Stomach (tissue), 9 donors: ENCODE results near the gene OR6B1. TPM values are rescaled to one million over a fixed set of nuclear protein-coding genes. Genes with fewer than 3 reads are reported as not detected.

Source experiments
- DNase-seq, 2 donors: peaks; one replicate each; pipeline versions ENCODE4 v3.0.0 to v3.0.0-alpha.2; 2013 to 2019
- H3K27ac ChIP-seq, 5 donors: fragments of 200-600 bp in 4 of 5; sonication (generic) in 4 of 5; one replicate each; pipeline ENCODE4 v1.5.1; 2013 to 2019; ENCODE audit warnings: mild to moderate bottlenecking in 1 of 5, moderate library complexity in 1 of 5
- H3K27me3 ChIP-seq, 3 donors: fragments of 200-600 bp; sonication (generic); one replicate each; pipeline ENCODE4 v1.5.1; 2017 to 2019; ENCODE audit warnings: mixed run types in 1 of 3
- H3K36me3 ChIP-seq, 4 donors: fragments of 200-600 bp; sonication (generic); 1 replicate in 3 of 4; 2 replicates in 1 of 4; pipeline ENCODE4 v1.5.1; 2016 to 2019
- H3K4me1 ChIP-seq, 4 donors: fragments of 200-600 bp; sonication (generic); one replicate each; pipeline ENCODE4 v1.5.1; 2016 to 2019
- H3K4me3 ChIP-seq, 4 donors: fragments of 200-600 bp; sonication (generic) in 3 of 4; one replicate each; pipeline ENCODE4 v1.5.1; 2016 to 2019; ENCODE audit warnings: mild to moderate bottlenecking in 1 of 4
- H3K9me3 ChIP-seq, 4 donors: fragments of 200-600 bp; sonication (generic); one replicate each; pipeline ENCODE4 v1.5.1; 2016 to 2019
- EP300 ChIP-seq: sonication (generic); formaldehyde crosslinking; IDR thresholded peaks from one replicate; pipeline ENCODE4 v1.6.1; 2017; ENCODE audit warnings: antibody characterized with exemption
- POLR2A ChIP-seq, 4 donors: fragments of 450-650 bp; IDR thresholded peaks; one replicate each; pipeline ENCODE4 v1.6.1; 2016; ENCODE audit warnings: antibody characterized with exemption in 4 of 4, control low read depth in 2 of 4, mild to moderate bottlenecking in 1 of 4, moderate library complexity in 1 of 4
- POLR2AphosphoS5 ChIP-seq, 3 donors: sonication (generic); formaldehyde crosslinking; IDR thresholded peaks; one replicate each; pipeline ENCODE4 v1.6.1; 2016; ENCODE audit warnings: antibody characterized with exemption in 3 of 3
- WGBS, 5 donors: extraction: QIAGEN DNeasy Blood & Tissue Kit in 3 of 5; methylation state at CpG; one replicate each; pipeline versions ENCODE4 v1.1.5 to v1.1.7; 2013 to 2018; 5-methylcytosine and 5-hydroxymethylcytosine counted together
- intact Hi-C: fragments of 100-400 bp; cut with DNase I; formaldehyde crosslinking; loops from one replicate; pipeline ENCODE4 v1.15.1; 2023; ENCODE audit warnings: low total_unique reads
- polyA plus RNA-seq, 3 donors: library from polyadenylated mRNA; stranded (reverse); fragments of 200-250 nt; gene quantifications; one replicate each; pipeline ENCODE4 v1.2.3, GENCODE V29; 2013
- total RNA-seq, 5 donors: library from RNA; depleted of rRNA; stranded (reverse); fragments of >200 nt; gene quantifications; one replicate each; pipeline versions ENCODE4 v1.1.0 to v1.2.3, GENCODE V29; 2014 to 2016
- TF ChIP-seq, protein P1 (sequence below), 7 experiments: fragments of 450-650 bp in 4 of 7; fragments of 200-600 bp in 3 of 7; sonication (generic) in 3 of 7; IDR thresholded peaks; one replicate each; pipeline ENCODE4 v1.5.1; 2016 to 2019; ENCODE audit warnings: antibody characterized with exemption in 7 of 7, control low read depth in 2 of 7, mild to moderate bottlenecking in 1 of 7
- donor health status: healthy with polysubstance abuse.
- donor health status: Bipolar disorder and iron deficiency.
- donor health status: healthy.

OR6B1 gene
- total and polyA plus RNA-seq, 8 donors: not detected

DNA sequence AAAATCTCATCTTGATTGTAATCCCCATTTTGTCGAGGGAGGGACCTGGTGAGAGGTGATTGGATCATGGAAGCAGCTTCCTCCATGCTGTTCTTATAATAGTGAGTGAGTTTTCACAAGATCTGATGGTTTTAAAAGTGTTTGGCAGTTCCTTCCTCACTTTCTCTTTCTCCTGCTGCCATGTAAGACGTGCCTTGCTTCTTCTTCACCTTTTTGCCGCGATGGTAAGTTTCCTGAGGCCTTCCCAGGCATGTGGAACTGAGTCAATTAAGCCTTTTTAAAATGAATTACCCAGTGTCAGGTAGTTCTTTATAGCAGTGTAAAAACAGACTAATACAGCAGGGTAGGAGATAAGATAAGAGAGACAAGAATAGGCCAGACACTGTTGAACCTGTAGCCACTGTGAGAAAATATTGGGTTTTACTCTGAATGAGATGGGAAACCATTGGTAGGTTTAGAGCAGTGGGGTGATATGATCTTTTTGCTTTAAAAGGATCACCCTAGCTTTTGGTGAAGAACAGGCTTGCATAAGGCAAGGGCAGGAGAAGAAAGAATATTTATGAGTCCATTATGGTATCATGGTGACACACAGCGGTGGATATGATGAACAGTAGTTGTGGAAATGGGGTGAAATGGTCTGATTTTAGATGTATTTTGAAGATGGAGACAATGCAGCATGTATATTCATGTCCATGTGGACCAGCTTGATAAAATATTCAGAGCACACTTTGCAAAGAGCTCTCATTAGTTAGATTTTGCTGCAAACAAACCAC is 11.5 kb downstream of the OR6B1 start:
- Histone ChIP-seq H3K9me3 (peaks cover 0 to 18% (median 8%) of the 10 kb centered on the region in 4 donors), H3K4me1 (no peaks in the 10 kb centered on the region), H3K4me3 (no peak overlapping the region), H3K36me3 (no peaks in the 10 kb centered on the region), H3K27me3 (no peaks in the 10 kb centered on the region), H3K27ac (no peak overlapping the region)
- intact Hi-C loops: no loop called here
- WGBS, 5 donors: 61 to 85% (median 70%) methylated on average over 5 of the region's 5 CpGs
- TF ChIP-seq POLR2AphosphoS5 (IDR thresholded peaks at IDR 0.05) (no peak), POLR2A (IDR thresholded peaks at IDR 0.05) (no peak), EP300 (no peak)
- TF ChIP-seq, protein P1, sequence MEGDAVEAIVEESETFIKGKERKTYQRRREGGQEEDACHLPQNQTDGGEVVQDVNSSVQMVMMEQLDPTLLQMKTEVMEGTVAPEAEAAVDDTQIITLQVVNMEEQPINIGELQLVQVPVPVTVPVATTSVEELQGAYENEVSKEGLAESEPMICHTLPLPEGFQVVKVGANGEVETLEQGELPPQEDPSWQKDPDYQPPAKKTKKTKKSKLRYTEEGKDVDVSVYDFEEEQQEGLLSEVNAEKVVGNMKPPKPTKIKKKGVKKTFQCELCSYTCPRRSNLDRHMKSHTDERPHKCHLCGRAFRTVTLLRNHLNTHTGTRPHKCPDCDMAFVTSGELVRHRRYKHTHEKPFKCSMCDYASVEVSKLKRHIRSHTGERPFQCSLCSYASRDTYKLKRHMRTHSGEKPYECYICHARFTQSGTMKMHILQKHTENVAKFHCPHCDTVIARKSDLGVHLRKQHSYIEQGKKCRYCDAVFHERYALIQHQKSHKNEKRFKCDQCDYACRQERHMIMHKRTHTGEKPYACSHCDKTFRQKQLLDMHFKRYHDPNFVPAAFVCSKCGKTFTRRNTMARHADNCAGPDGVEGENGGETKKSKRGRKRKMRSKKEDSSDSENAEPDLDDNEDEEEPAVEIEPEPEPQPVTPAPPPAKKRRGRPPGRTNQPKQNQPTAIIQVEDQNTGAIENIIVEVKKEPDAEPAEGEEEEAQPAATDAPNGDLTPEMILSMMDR (IDR thresholded peaks at IDR 0.05): no peak
- peak in 1 of 2 donors; percentile 8 for DNase-seq

DNA sequence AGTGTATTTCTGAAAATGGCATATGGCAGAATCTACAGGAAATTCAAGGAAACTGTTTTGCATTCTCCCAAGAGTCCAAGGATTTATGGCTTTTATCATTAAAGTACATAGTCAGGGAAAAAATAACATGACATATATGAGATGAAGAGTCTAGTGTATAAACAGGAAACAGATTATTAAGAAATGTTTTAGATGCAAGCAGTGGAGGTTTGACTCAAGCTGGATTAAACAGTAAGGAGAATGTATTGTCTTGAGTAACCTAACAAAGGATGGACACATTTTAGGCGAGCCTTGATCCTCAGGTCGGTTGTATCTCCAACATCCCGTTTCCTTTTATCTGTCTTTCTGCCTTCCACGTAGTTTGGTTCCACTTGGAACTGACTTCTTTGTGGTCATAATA is 17.9 kb downstream of the OR6B1 start:
- H3K9me3 ChIP-seq: no peaks in the 10 kb centered on the region
- 65 to 84% (median 73%) methylated on average over 4 of the region's 4 CpGs for WGBS, 5 donors

DNA sequence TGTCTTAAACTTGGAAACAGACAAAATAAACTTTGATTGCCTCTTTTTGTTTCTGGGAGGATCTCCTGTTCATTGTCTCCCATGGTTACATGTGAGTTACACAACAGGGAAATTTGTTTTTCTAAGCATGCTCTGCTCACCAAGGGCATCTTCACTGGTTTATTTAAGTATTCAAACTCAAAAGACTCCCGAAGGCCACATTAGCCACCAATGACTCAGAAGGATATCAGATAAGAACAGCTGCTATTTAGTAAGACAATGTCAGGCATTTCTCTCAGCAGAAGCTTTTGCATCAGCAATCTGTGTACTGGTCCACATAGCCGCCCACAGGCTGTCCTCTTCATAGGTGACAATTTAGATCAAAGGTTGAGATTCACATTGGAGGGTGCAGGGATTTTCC is 19.3 kb downstream of the OR6B1 start:
- H3K36me3 ChIP-seq: no peaks in the 10 kb centered on the region
- H3K4me3 ChIP-seq: no peak overlapping the region
- no peak overlapping the region for H3K27ac ChIP-seq
- intact Hi-C loops: no loop called here
- no peaks in the 10 kb centered on the region for H3K4me1 ChIP-seq
- H3K27me3 ChIP-seq: no peaks in the 10 kb centered on the region
- WGBS, 5 donors: 33 to 45% (median 38%) methylated on average over 2 of the region's 2 CpGs
- no peaks in the 10 kb centered on the region for H3K9me3 ChIP-seq
- TF ChIP-seq, protein P1 (IDR thresholded peaks at IDR 0.05): no peak
- TF ChIP-seq EP300: no peak
- TF ChIP-seq POLR2A (IDR thresholded peaks at IDR 0.05): no peak
- no peak for TF ChIP-seq POLR2AphosphoS5 (IDR thresholded peaks at IDR 0.05)
- peak in 1 of 2 donors; percentile 26 for DNase-seq

More for the DNA sequence above, 17.9 kb downstream of the OR6B1 start:
- Histone ChIP-seq H3K36me3 (no peaks in the 10 kb centered on the region), H3K4me3 (no peak overlapping the region), H3K27me3 (no peaks in the 10 kb centered on the region), H3K4me1 (no peaks in the 10 kb centered on the region), H3K27ac (no peak overlapping the region)
- intact Hi-C loops: no loop called here
- DNase-seq: no peak
- TF ChIP-seq EP300 (no peak), POLR2A (IDR thresholded peaks at IDR 0.05) (no peak), POLR2AphosphoS5 (IDR thresholded peaks at IDR 0.05) (no peak)
- TF ChIP-seq, protein P1 (IDR thresholded peaks at IDR 0.05): no peak

DNA sequence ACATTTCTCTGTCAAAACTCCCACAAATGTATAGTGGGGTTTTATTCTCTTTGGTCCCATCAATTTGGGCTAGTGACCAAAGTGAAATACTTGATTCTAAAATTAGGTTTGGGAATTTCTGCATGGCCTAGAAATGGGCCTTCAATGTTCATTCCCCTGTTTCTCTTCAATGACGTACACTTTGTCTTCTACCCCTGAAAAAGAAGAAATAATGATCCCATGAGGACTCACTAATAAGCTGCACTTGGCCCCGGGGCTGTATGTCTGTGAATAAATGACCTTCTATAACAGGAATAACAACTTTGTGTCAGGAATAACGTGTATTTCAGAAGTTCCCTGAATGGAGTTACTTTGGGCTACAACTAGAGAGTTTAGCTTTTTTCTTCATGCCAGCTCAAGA is 20.2 kb downstream of the OR6B1 start:
- WGBS, 5 donors: 55 to 64% (median 57%) methylated on average over 3 of the region's 3 CpGs
- intact Hi-C loops: no loop called here
- Histone ChIP-seq H3K27ac (no peak overlapping the region), H3K27me3 (no peaks in the 10 kb centered on the region), H3K36me3 (no peaks in the 10 kb centered on the region), H3K4me3 (no peak overlapping the region), H3K4me1 (no peaks in the 10 kb centered on the region), H3K9me3 (no peaks in the 10 kb centered on the region)
- no peak for DNase-seq
- TF ChIP-seq, protein P1 (IDR thresholded peaks at IDR 0.05): no peak
- TF ChIP-seq EP300 (no peak), POLR2AphosphoS5 (IDR thresholded peaks at IDR 0.05) (no peak), POLR2A (IDR thresholded peaks at IDR 0.05) (no peak)
